Activated naive CD4-positive, alpha-beta T cell treated with anti-CD3 and anti-CD28 coated beads, Interleukin-2, amount 10 ng/mL, durations not matched to agents 7 days and 5 days (primary cell): Measurements from ENCODE around the gene GTF2H3.

Source experiments
- CTCF ChIA-PET: fragments of 350-600 bp; sonication (Branson Sonifier 250); formaldehyde crosslinking; loops from one replicate; lab custom pipeline; 2021; ENCODE audit warnings: antibody characterized with exemption; lab: Charles Lee
- DNase-seq: peaks from one replicate; pipeline ENCODE4 v3.0.0-alpha.2; 2020
- H3K27ac Mint-ChIP-seq: one replicate; pipeline ENCODE4 v1.8.0; 2021; ENCODE audit warnings: mild to moderate bottlenecking, moderate library complexity, mixed read lengths
- H3K27me3 Mint-ChIP-seq: one replicate; pipeline ENCODE4 v1.8.0; 2021; ENCODE audit warnings: mild to moderate bottlenecking, mixed read lengths
- H3K36me3 Mint-ChIP-seq: one replicate; pipeline ENCODE4 v1.8.0; 2021; ENCODE audit warnings: mixed read lengths
- H3K4me1 Mint-ChIP-seq: one replicate; pipeline ENCODE4 v1.8.0; 2021; ENCODE audit warnings: mixed read lengths
- H3K4me3 Mint-ChIP-seq: one replicate; pipeline ENCODE4 v1.8.0; 2021; ENCODE audit warnings: mild to moderate bottlenecking, moderate library complexity, mixed read lengths
- H3K9me3 Mint-ChIP-seq: one replicate; pipeline ENCODE4 v1.8.0; 2021; ENCODE audit warnings: mixed read lengths

The GTF2H3 gene

DNA sequence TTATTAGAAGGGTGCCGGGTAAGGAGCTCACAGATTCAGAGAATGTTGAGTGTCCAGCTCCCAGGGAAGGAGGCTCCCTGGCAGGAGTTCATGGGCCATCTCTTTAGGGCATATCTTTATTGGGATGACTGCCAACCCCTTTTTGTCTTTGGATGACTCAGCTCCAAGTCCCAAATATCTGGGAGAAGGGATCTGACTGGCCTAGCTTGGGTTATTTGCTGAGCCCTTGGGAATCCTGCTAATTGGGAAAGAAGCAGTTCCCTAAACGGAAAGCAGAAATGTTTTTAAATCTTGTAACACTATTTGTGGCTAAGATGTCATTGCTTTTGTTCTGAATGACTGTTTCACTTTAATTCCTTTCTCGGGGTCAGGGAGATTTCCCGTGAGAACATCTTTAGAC lies 19.1 kb upstream of the GTF2H3 start:
- H3K9me3 Mint-ChIP-seq: no peaks in the 10 kb centered on the region
- peaks cover 58% of the 10 kb centered on the region for H3K36me3 Mint-ChIP-seq
- H3K27me3 Mint-ChIP-seq: no peaks in the 10 kb centered on the region
- no peak for DNase-seq
- H3K4me3 Mint-ChIP-seq: no peak overlapping the region
- peaks cover 3% of the 10 kb centered on the region for H3K4me1 Mint-ChIP-seq
- CTCF ChIA-PET: no interaction called here
- H3K27ac Mint-ChIP-seq: no peak overlapping the region

DNA sequence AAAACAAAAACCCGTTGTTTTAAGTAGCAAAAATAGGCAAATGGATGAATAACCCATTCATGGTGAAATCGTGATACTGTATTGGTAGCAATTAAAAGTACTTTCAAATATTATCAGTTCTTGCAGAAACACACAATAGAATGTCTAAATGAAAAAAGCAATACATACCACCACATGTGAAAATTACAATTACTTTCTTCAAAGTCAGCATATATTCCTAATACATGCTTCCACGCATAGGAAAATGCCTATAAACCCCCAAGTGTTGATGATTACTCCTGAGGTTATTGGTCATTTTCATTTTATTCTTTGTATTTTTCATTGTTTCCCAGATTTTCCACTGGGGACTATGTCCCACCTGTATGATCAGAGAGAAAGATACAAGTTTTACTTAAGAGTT lies 16.5 kb upstream of the GTF2H3 start:
- Mint-ChIP-seq H3K4me3 (no peak overlapping the region), H3K27me3 (no peaks in the 10 kb centered on the region), H3K9me3 (no peaks in the 10 kb centered on the region), H3K36me3 (peaks cover 65% of the 10 kb centered on the region), H3K4me1 (peaks cover 3% of the 10 kb centered on the region), H3K27ac (no peak overlapping the region)
- CTCF ChIA-PET: no interaction called here
- DNase-seq: no peak

DNA sequence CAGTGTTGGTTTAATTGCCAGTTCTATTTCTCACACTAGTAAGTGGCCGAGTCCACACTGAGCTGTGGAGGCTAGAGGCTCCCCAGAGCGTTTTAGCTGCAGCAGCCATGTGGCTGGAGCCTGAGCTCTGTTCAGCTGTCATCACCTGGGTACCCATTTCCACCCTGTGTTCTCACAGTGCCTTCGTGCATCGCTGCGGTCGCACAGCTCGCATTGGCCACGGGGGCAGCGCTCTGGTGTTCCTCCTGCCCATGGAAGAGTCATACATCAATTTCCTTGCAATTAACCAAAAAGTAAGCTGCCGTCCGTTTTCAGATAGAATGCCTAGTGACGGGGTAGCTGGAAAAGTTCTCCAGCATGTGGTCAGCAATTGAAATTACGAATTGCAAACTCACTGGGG lies 16.0 kb upstream of the GTF2H3 start:
- no peaks in the 10 kb centered on the region for H3K27me3 Mint-ChIP-seq
- no peak for DNase-seq
- H3K9me3 Mint-ChIP-seq: no peaks in the 10 kb centered on the region
- CTCF ChIA-PET: no interaction called here
- H3K4me1 Mint-ChIP-seq: peaks cover 3% of the 10 kb centered on the region
- H3K36me3 Mint-ChIP-seq: peaks cover 64% of the 10 kb centered on the region
- H3K27ac Mint-ChIP-seq: no peak overlapping the region
- no peak overlapping the region for H3K4me3 Mint-ChIP-seq

DNA sequence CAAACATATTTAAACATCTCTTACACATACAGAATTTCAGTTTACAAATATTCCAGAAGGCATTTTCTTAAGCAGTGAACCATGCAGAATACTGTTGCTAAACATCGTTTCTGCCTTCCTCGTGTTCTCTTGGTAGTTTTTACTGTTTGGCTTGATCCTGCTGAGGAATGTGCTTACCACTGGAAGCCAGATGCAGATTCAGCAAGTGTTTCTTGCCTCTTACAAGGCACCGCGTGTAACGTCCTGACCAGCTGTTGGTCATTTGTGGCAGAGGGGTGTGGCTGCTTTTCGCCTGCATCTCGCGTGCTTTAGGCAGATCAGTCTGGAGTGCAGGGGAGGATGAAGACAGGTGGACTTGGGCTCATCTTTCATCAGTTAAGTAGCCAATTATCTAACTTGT lies 12.5 kb upstream of the GTF2H3 start:
- Mint-ChIP-seq H3K9me3 (no peaks in the 10 kb centered on the region), H3K27ac (no peak overlapping the region), H3K4me3 (no peak overlapping the region), H3K27me3 (no peaks in the 10 kb centered on the region), H3K36me3 (peaks cover 55% of the 10 kb centered on the region), H3K4me1 (peaks cover 3% of the 10 kb centered on the region)
- CTCF ChIA-PET: interaction anchor here (0.6 to 0.9 kb wide), 2 partner anchors 9 to 314 kb away, joined by 3 to 4 read pairs; no protein-coding TSS in a partner anchor
- no peak for DNase-seq

DNA sequence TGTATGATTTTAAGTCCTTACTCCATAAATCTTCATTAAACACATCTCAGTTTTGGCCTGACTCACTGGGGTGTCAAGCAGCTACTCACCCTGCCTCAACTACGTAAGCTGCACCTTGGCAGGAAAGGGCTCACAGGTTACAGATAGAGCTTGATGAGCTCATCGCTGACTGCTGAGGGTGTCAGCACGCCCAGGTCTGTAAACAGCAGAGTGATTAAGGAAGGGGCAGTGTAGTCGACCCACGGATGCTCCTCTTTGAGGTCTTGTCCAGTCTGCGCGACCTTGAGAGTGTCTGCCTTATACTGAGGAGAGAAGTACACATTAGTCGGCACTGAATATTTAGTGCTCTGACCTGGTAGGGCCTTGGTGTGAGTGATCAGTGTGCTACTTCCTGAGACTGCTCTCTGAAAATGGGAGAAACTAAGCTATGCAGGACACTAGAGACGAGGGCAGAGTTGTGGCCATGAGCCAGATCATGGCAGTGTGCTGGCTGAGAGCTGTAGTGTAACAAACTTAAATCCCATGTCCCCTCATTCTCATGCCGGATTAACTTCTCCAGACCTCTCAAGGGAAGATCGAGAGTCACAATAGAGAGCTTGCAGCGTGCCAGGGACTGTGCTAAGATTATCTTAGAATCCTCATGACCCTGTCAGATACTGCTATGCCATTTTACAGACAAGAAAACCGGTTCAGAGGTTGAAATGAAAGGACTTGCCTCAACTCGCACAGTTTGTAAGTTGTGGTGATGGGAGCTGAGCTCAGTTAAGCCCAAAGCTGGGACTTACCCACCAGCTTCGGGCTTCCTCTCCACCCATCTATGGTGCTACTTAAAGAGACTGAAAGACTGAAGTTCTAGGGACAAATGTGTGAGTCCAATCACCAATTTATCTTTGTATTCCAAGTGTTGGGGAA lies 11.8 kb upstream of the GTF2H3 start:
- H3K4me1 Mint-ChIP-seq: peaks cover 3% of the 10 kb centered on the region
- no peaks in the 10 kb centered on the region for H3K9me3 Mint-ChIP-seq
- peak overlapping the region; percentile 69 for H3K27ac Mint-ChIP-seq
- no peak for DNase-seq
- H3K36me3 Mint-ChIP-seq: peaks cover 55% of the 10 kb centered on the region
- H3K27me3 Mint-ChIP-seq: no peaks in the 10 kb centered on the region
- CTCF ChIA-PET: interaction anchor here (0.6 kb wide), 1 partner anchor 315 kb away, joined by 4 read pairs; no protein-coding TSS in a partner anchor
- H3K4me3 Mint-ChIP-seq: no peak overlapping the region

DNA sequence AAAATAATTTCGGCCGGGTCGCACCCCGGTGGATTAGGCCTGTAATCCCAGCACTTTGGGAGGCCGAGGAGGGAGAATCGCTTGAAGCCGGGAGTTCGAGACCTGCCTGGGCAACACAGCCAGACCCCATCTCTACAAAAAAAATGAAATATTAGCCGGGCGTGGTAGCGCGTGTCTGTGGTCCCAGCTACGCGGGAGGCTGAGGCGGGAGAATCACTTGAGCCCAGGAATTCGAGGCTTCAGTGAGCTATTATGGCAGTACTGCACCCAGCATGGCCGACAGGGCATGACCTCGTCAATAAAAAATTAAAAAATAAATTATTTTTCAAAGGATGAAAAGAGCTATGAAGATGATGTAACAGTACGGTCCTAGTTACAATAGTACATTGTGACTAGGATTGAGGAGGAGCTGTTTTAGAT lies 523 bp downstream of the GTF2H3 start:
- Mint-ChIP-seq H3K9me3 (no peaks in the 10 kb centered on the region), H3K36me3 (peaks cover 22% of the 10 kb centered on the region), H3K27ac (peak overlapping the region; percentile 98), H3K4me3 (peak overlapping the region; percentile 97), H3K4me1 (peaks cover 39% of the 10 kb centered on the region), H3K27me3 (no peaks in the 10 kb centered on the region)
- DNase-seq: no peak
- CTCF ChIA-PET: no interaction called here

DNA sequence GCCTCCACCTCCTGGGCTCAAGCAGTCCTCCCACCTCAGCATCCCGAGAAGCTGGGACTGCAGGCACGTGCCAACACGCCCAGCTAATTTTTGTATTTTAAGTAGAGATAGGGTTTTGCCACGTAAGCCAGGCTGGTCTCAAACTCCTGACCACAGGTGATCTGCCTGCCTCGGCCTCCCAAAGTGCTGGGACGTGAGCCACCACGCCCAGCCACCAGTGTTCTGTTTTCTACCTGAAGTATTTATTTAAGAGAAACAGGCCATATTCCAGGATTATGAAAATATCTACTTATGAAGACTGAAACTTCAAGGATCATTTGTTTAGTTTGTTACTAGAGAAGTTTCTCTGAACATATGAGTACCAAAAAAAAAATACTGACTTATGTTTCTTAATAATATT lies 10.3 kb downstream of the GTF2H3 start:
- Mint-ChIP-seq H3K27me3 (no peaks in the 10 kb centered on the region), H3K27ac (no peak overlapping the region), H3K36me3 (peaks cover 21% of the 10 kb centered on the region), H3K4me3 (no peak overlapping the region), H3K4me1 (no peaks in the 10 kb centered on the region), H3K9me3 (no peaks in the 10 kb centered on the region)
- no peak for DNase-seq
- CTCF ChIA-PET: no interaction called here

DNA sequence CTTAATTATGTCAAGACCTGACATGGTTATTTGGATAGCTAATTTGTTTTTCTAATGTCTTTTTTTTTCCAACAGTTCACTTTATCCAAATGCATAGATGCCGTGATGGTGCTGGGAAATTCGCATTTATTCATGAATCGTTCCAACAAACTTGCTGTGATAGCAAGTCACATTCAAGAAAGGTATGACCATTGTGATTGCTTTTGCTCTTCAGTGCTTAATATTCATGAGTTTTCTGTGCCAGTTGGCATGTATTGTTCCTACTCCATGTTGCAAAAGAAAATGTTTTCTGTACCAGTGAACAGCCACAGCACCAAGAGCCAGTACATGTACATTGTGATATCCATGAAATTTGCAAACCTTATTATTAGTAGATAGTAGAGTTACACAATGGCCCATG lies 11.8 kb downstream of the GTF2H3 start:
- Mint-ChIP-seq H3K36me3 (peaks cover 21% of the 10 kb centered on the region), H3K4me1 (no peaks in the 10 kb centered on the region), H3K4me3 (no peak overlapping the region), H3K9me3 (no peaks in the 10 kb centered on the region), H3K27me3 (no peaks in the 10 kb centered on the region), H3K27ac (no peak overlapping the region)
- no peak for DNase-seq
- CTCF ChIA-PET: no interaction called here

DNA sequence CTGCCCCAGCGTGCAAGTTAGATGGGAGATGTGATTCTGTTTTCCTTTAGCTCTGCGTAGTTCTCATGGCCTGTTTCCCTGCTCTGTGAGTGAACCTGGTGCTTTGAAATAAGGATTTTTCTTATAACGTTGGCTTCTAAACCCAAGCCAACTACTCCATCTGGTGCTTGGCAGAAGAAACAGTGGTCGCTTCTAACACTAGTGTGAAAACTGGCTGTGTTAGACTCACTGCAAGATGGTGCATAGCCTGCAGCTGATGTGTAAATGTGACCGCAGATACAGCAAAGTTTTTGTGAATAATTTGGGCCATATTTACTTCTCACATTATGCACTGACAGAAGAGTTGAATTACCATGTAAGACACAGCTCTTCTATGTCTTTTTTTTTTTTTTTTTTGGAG lies 12.2 kb downstream of the GTF2H3 start:
- H3K4me1 Mint-ChIP-seq: no peaks in the 10 kb centered on the region
- CTCF ChIA-PET: no interaction called here
- no peak overlapping the region for H3K27ac Mint-ChIP-seq
- H3K4me3 Mint-ChIP-seq: no peak overlapping the region
- H3K27me3 Mint-ChIP-seq: no peaks in the 10 kb centered on the region
- no peaks in the 10 kb centered on the region for H3K9me3 Mint-ChIP-seq
- H3K36me3 Mint-ChIP-seq: peaks cover 24% of the 10 kb centered on the region
- DNase-seq: no peak

DNA sequence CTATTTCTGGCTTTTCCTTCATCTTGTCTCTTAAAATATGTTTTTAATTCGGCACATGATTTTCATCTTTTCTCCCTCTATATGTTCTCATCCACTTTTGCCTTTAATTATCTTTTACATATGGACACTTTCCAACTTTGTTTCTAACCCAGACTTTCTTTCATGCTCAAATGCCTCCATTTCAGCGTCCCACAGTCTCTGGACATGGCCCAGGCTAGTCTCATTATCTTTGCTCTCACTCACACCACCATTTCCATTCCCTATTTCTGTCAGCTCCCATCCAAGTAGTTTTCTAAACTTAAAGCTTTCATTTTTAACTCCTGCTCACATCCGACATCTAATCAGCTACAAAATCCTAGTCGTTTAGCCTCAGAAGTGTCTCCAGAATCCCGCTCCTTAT lies 14.8 kb downstream of the GTF2H3 start:
- no peaks in the 10 kb centered on the region for H3K27me3 Mint-ChIP-seq
- no peak overlapping the region for H3K27ac Mint-ChIP-seq
- H3K4me1 Mint-ChIP-seq: no peaks in the 10 kb centered on the region
- peaks cover 27% of the 10 kb centered on the region for H3K36me3 Mint-ChIP-seq
- no peak for DNase-seq
- H3K9me3 Mint-ChIP-seq: no peaks in the 10 kb centered on the region
- CTCF ChIA-PET: no interaction called here
- no peak overlapping the region for H3K4me3 Mint-ChIP-seq

DNA sequence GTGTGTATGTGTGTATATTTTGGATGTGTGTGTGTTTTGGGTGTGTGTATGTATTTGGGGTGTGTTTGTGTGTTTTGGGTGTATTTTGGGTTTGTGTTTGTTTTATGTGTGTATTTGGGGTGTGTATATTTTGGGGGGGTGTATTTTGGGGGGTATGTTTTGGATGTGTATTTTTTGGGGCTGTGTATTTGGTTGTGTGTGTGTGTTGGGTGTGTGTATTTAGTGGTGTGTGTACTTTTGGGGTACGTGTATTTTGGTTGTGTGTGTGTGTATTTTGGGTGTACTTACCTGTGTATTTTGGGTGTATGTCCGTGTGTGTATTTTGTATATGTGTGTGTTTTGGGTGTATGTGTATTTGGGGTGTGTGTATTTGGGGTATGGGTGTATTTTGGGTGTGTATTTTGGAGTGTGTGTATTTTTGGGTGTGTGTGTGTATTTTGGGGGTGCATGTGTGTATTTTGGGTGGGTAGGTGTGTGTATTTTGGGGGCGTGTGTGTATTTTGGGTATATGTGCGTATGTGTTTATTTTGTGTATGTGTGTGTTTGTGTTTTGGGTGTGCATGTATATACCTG lies 20.6 kb downstream of the GTF2H3 start:
- DNase-seq: no peak

DNA sequence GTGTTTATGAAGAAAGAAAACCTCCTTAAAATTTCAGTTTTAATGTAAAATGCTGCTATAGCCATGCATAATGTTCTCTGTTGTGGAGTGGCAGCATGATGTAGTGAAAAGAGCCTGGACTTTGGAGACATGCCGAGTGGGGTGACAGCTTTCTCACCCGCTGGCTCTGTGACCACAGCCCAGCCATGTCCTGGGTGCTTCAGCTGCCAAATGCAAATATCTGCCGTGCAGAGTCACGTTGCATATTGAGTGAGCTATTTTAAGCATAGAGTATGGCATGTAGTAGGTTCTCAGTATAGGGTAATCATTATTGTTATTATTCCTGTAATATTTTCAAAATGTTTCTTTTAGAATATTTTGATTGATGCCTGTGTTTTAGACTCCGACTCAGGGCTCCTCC lies 21.8 kb downstream of the GTF2H3 start:
- Mint-ChIP-seq H3K27ac (no peak overlapping the region), H3K27me3 (no peaks in the 10 kb centered on the region), H3K4me3 (no peak overlapping the region), H3K9me3 (no peaks in the 10 kb centered on the region), H3K36me3 (peaks cover 36% of the 10 kb centered on the region), H3K4me1 (peaks cover 8% of the 10 kb centered on the region)
- CTCF ChIA-PET: interaction anchor here (1.0 to 1.5 kb wide), 2 partner anchors 18 to 58 kb away, joined by 3 read pairs; no protein-coding TSS in a partner anchor
- DNase-seq: no peak

More for the DNA sequence above, 20.6 kb downstream of the GTF2H3 start:
- H3K36me3 Mint-ChIP-seq: peaks cover 28% of the 10 kb centered on the region
- CTCF ChIA-PET: no interaction called here
- H3K9me3 Mint-ChIP-seq: no peaks in the 10 kb centered on the region
- no peaks in the 10 kb centered on the region for H3K4me1 Mint-ChIP-seq
- H3K27ac Mint-ChIP-seq: no peak overlapping the region
- no peaks in the 10 kb centered on the region for H3K27me3 Mint-ChIP-seq
- no peak overlapping the region for H3K4me3 Mint-ChIP-seq

DNA sequence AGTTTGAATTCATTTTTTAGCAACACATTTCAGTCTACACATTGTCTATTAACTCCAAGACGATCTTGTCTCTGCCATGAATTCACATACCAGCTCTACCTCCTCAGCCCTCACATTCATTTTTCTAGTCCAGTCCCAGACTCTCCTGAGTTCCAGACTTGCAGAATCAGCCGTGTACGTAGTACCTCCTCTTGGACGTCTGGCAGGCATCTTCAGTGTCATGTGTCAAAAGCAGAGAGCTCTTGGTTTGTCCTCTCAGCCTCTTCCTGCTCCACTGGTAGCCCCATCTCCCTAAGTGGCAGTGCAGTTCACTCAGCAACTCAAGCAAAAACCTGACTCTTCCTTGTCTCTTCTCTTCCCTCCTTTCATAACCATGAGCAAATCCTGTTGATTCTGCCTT lies 22.8 kb downstream of the GTF2H3 start:
- DNase-seq: no peak
- CTCF ChIA-PET: interaction anchor here (1.5 kb wide), 1 partner anchor 57 kb away, joined by 3 read pairs; no protein-coding TSS in a partner anchor
- no peak overlapping the region for H3K27ac Mint-ChIP-seq
- H3K4me1 Mint-ChIP-seq: peaks cover 8% of the 10 kb centered on the region
- H3K27me3 Mint-ChIP-seq: no peaks in the 10 kb centered on the region
- no peak overlapping the region for H3K4me3 Mint-ChIP-seq
- no peaks in the 10 kb centered on the region for H3K9me3 Mint-ChIP-seq
- peaks cover 36% of the 10 kb centered on the region for H3K36me3 Mint-ChIP-seq

DNA sequence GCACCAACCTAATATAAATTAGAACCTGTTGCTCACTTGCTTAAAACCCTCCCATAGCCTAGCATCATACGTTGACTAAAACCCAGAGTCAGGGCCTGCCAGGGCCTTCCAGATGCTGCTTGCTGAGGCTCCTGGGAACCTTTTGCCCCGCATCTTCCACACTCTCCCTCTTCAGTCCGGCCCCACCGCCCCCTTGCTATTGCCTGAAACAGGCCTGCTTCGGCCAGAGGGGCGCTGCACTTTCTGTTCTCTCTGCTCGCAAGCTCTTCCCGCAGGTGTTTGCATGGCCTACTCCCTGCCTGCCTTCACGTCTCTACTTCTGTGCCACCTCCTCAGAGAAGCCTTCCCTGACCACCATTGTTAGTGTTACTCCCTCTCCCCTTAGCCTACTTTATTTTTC lies 23.6 kb downstream of the GTF2H3 start:
- Mint-ChIP-seq H3K9me3 (no peaks in the 10 kb centered on the region), H3K27me3 (no peaks in the 10 kb centered on the region), H3K27ac (no peak overlapping the region), H3K36me3 (peaks cover 31% of the 10 kb centered on the region), H3K4me1 (peaks cover 8% of the 10 kb centered on the region), H3K4me3 (no peak overlapping the region)
- DNase-seq: no peak
- CTCF ChIA-PET: interaction anchor here (1.5 kb wide), 1 partner anchor 56 kb away, joined by 3 read pairs; no protein-coding TSS in a partner anchor
